Lower leg skin (tissue), 3 donors: ENCODE measurements around the gene KRTAP4-12.

Source experiments
- POLR2A ChIP-seq, 2 donors: fragments of 450-650 bp; IDR thresholded peaks; one replicate each; pipeline ENCODE4 v1.6.1; 2016 to 2017; ENCODE audit warnings: antibody characterized with exemption in 2 of 2, mild to moderate bottlenecking in 1 of 2, moderate library complexity in 1 of 2
- TF ChIP-seq, protein P1 (sequence below), 3 donors: fragments of 450-650 bp; IDR thresholded peaks; one replicate each; pipeline ENCODE4 v1.5.1; 2016; ENCODE audit warnings: antibody characterized with exemption in 3 of 3, mild to moderate bottlenecking in 3 of 3, moderate library complexity in 2 of 3

DNA sequence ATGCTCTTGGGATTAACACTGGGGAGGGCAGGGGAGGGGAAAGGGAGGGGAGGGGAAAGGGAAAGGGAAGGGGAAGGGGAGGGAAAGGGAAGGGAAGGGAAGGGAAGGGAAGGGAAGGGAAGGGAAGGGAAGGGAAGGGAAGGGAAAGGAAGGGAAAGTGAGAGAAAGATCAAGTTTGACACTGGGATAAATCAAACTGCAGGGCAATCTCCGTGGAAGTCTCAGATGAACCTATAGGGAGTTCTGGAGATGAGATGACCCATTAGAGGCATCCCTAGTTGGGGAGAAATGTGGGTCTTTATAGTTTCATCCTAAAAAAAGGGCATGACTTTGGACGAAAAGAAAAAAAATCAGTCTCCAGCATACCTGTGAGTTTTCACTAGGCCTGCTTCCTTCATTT, 2.2 kb downstream of the KRTAP4-12 start:
- TF ChIP-seq POLR2A (IDR thresholded peaks at IDR 0.05): no peak
- TF ChIP-seq, protein P1, sequence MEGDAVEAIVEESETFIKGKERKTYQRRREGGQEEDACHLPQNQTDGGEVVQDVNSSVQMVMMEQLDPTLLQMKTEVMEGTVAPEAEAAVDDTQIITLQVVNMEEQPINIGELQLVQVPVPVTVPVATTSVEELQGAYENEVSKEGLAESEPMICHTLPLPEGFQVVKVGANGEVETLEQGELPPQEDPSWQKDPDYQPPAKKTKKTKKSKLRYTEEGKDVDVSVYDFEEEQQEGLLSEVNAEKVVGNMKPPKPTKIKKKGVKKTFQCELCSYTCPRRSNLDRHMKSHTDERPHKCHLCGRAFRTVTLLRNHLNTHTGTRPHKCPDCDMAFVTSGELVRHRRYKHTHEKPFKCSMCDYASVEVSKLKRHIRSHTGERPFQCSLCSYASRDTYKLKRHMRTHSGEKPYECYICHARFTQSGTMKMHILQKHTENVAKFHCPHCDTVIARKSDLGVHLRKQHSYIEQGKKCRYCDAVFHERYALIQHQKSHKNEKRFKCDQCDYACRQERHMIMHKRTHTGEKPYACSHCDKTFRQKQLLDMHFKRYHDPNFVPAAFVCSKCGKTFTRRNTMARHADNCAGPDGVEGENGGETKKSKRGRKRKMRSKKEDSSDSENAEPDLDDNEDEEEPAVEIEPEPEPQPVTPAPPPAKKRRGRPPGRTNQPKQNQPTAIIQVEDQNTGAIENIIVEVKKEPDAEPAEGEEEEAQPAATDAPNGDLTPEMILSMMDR (IDR thresholded peaks at IDR 0.05): no peak
